Raji (cell line): ENCODE measurements around the gene IRGQ.

Source experiments
- POLR2A ChIP-seq: IDR thresholded peaks from 2 replicates; pipeline ENCODE4 v1.6.1; 2011; ENCODE audit warnings: low read depth, low read length, control low read depth; ENCODE audit not compliant: insufficient read depth

The IRGQ gene

DNA sequence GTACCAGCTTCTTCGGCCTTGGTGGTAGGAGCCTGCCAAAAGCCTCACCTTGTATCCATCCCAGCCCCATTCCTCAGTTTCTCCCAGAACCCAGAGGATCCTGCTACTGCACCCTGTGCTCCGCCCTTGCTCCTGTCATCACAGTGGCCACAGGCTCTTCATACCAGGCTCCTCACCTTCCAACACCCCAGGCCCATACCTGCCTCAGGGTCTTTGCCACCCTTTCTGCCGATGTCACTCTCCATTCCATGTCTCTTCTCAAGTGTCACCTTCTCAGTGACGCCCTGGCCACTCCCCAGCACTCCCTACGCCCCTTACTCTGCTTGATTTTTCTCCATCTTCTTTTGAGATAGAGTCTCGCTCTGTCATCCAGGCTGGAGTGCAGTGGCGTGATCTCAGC lies 13.9 kb upstream of the IRGQ start:
- no peak for TF ChIP-seq POLR2A

DNA sequence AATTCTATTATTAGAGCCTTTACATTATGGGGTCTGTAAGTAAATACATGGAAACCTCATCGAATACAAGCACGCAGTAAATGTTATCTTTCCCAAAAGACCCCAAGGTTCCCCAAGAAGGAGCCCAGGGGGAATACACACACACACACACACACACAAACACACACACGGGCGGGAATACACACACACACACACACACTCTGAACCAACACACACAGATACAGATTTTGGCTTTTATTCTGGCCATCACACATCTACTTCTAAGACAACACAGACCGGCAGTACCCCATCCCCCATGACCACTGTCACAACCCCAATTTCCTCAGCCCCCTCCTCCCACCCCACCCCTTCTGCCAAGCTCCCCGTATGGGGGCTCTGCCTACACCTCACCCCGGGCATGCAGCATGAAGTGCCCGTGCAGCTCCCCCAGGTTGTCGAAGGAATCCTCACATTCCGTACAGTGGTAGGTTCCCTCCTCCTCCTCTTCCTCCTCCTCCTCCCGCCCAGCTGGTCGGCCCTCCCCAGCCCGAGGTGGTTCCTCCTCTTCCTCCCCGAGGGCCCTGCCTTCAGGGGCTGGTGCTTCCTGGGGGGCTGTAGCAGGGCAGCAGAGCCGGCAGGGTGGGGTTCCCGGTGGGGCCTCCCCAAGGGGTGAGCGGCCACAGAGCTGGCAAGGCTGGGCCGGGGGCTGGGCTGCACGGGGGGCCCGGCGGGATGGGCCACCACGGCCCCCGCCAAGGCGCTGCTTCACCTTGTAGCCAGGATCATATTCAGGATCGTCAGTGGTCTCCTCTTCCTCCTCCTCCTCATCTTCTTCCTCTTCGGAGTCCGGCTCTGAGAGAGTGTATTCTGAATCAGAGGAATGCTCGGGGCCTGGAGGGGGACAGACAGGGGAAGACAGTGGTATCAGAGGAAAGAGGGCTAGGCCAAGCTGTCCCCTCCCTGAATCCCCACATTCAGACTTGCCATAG lies 11.6 kb upstream of the IRGQ start:
- TF ChIP-seq POLR2A: no peak

DNA sequence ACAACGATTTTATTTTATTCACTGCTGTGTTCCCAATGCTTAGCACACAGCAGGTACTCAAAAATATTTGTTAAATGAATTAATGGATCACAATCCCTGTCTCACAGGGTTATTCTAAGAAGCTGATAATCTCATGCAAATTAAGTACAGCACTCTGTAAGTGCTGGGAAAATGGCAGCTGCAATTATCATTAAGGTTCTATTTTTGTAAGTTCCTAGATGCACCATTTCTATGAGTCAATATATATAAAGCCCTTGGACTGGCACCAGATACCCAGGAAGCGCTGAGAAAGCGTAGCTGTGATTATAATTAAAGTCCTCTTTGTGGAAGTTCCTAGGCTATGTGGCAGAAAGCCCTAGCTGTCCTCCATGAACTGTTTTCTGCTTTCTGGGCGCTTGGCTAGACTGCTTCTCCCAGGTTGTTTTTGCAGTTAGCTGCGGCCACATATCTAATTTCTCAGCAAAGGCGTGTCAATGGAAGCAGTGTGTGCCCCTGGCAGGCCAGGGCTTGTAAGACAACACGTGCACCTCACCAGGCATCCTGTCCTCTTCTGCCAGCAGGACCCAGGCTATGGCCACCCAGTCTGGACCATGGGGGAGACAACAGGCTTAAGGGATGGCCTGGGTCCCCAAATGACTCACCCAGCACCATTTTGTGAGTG lies 10.8 kb upstream of the IRGQ start:
- TF ChIP-seq POLR2A: no peak

DNA sequence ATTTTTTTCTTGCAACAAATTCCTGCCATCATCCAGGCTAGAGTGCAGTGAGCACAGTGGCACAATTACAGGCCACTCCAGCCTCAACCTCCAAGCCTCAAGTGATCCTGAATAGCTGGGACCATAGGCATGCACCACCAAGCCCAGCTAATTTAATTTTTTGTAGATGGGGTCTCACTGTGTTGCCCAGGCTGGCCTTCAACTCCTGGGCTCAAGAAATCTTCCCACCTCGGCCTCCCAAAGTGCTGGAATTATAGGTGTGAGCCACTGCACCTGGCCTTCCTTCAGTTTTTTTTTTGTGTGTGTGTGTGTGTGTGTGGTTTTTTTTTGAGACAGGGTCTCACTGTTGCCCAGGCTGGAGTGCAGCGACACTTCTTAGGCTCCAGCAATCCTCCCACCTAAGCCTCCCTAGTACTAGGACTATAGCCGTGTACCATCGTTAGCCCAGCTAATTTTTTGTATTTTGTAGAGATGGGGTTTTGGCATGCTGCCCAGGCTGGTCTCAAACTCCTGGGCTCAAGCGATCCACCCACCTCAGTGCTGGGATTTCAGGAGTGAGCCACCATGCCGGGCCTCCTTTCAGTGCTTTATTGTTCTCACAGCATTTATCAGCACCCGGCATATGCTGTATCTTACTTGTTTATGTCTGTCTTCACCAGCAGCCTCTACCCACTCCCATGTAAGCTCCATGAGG lies 10.1 kb upstream of the IRGQ start:
- TF ChIP-seq POLR2A: no peak

DNA sequence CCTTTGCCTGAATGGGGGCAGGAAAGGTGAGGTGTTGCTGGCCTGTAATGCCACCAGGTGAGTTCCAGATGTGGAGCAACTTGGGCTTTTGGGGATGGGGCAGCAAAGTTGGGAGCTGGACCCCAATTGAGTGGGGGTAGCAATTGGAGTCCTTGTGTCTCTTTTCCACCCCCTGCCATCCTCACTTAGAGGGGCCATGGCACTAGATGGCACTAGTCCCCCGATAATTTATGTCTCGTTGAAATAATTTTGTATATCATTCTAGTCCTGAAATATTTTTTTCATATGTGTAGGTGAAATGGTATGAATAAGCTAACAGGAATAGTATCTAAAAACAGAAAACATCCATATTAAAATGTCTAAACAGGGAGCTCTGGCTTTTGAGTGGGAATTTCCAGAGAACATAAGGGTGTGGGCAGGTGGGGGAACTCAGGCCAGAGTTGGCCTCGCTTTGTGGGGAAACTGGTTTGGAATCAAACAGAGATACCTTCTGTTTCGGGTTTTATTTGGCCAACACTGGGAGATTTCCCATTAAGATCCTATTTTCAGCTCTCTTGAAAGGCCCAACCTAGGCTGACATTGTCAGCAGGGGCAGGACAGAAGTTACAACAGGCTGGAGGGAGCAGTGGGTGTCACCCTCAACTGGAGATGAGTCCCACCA lies 3.8 kb upstream of the IRGQ start:
- no peak for TF ChIP-seq POLR2A

DNA sequence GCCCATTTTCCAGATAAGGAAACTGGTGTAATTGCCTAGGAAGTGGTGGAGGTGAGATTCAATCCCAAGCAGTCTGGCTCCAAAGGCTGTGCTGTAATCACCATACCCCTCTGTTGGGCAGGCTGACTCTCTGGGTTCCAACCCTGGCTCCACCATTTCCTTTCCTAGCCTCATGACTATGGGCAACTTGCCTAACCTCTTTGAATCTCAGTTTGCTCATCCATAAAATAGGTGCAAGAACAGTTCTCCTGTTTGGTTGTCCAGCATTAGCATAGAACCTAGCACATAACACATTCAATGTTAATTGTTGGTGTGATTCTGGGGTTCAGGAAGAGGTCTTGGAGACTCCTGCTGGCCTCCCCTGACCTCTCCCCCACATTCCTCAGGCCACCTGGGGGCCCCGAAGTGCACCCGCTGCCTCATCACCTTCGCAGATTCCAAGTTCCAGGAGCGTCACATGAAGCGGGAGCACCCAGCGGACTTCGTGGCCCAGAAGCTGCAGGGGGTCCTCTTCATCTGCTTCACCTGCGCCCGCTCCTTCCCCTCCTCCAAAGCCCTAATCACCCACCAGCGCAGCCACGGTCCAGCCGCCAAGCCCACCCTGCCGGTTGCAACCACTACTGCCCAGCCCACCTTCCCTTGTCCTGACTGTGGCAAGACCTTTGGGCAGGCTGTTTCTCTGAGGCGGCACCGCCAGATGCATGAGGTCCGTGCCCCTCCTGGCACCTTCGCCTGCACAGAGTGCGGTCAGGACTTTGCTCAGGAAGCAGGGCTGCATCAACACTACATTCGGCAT lies 2.7 kb upstream of the IRGQ start:
- TF ChIP-seq POLR2A: no peak

DNA sequence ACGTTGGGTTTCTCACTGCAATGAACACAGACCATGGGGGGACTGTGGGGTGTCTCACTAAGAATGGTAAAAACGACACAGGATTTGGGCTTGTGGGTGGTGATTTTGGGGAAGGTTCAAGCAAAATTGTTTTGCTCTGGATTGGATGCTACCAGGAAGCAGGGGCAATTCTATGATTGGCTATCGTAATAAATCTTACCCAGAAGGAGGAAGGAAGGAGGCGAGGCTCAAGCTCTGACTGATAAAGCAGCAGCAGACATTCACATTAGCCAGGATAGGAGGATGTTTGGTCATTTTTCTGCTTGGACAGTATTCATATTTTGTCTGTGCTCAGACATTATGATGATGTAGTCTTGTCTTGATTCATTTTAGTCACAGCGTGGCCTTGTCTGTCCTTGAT lies 1.9 kb upstream of the IRGQ start:
- TF ChIP-seq POLR2A: no peak

DNA sequence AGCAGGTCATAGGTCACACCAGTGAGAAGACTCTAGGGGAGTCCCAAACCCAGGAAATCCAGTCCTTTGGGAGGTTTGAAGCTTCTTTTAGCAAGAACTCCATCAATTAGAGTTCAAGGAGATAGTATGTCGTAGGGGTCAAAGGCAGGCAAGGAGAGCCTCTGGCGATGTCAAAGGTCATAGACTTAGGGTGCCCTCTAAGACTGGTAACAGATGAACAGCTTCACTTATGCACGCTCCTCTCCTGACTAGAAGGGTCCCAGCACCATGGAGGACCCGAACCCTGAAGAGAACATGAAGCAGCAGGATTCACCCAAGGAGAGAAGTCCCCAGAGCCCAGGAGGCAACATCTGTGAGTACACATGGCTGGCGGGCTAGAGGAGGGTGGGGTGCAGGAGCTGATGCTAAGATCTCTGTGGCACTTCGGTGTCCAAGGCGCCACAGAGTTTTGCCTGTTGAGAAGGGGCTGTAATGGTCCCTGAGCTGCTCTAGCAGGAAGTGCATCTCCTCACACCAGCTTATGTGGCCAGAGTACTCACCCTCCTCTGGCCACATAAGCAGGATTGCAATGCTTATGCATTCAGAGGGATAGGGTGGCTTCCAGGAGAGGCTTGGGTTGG lies 1.0 kb upstream of the IRGQ start:
- no peak for TF ChIP-seq POLR2A

DNA sequence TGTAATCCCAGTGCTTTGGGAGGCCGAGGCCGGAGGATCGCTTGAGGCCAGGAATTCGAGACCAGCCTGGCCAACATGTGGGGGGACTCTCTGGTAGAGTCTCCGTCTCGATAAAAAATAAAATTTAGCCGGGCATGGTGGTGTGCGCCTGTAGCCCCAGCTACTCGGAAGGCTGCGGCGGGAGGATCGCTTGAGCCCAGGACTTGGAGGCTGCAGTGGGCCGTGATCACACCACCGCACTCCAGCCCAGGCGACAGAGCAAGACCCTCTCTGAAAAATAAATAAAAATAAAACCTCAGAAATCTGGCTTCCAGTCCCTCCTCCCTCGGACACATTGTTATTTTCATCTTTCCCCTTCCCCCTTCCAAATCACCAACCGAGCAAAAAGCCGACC lies 332 bp downstream of the IRGQ start:
- no peak for TF ChIP-seq POLR2A

DNA sequence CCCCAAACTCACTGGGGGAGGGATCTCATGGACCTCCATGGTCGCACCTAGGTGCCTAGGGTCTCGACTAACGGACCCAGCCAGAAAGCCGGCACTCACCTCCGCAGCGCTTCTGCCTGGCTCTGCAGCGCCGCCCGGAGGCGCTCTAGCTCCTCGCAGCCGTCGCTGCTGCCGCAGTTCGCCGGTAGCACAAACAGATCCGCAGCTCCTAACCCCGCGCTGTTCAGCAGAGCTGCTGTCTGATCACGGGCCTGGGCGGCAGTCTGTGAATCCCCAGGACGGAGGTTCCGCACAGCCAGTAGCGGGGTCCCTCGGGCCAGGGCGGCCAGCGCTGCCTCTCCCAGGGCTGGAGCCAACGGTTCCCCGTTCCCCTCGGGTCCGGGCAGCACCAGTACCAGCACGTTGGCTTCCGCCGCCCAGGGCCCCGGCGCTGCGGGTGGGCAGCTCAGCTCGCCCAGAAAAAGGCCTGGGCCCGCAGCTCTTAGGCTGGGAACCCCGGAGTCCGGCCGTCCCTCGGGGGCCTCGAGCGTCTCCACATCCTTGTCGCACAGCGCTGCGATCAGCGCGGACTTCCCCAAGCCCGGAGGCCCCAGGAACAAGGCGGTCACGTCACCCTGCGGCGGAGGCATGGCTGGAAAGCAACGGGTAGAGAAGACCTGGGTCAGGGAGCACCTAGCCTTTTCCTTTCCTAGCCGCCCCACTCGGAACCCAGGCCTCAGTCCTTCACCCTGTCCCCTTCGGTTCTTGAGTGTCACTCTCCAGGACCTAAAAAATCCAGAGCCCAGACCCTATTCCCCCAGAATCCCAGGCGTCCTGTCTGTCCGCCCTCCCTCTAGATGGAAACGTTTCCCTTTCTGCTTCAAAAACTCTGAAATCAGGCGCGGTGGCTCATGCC lies 977 bp downstream of the IRGQ start:
- TF ChIP-seq POLR2A: no peak

DNA sequence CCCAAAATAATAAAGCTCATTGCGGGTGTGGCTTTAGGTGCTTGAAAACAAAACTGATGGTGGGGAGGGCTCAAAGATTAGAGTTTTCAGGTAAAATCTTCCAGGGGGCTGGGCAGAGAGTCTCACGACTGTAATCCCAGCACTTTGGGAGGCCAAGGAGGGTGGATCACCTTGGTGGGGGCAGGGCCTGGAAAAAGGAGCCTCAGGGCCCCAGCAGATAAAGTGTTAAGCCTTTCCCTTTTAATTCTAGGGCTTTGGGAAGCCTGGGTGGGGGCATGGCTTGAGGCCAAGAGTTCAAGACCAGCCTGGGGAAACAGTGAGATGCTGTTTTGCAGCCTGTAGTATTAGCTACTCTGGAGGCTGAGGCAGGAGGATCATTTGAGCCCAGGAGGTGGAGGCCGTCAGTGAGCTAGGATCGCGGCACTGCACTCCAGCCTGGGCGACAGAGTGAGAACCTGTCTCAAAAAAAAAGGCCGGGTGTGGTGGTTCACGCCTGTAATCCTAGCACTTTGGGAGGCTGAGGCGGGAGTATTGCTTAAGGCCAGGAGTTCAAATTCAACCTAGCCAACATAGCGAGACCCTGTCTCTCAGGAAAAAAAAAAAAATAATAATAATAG lies 1.7 kb downstream of the IRGQ start:
- no peak for TF ChIP-seq POLR2A

DNA sequence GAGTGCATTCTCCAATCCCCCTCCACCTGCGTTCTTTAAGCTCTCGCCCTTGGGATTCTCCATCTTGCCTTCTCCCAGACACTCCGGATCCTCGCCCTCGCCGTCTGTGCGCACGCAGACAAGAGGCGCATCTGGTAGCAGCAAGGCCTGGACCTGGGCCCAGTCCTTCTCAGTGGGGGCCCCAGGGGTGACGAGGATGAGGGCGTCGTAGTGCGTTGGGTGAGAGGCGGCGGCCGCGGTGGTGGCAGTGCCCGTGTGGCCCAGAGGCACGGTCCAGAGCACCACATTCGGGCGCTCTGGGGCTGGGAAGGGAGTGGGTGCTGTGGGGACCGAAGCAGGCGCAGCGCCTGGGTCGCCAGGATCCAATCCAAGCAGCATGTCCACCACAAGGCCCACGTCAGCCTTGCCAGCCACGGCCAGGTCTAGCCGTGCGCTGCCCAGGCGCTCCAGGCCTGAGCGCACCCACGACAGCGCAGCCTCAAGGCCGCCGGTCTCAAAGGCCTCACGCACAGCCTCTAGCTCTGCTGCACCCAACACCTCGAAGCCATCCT lies 3.1 kb downstream of the IRGQ start:
- TF ChIP-seq POLR2A: no peak
